Gastroesophageal sphincter (tissue), 4 donors: Measurements from ENCODE around the gene CYTH2. TPM values are rescaled to one million over a fixed set of nuclear protein-coding genes. Genes with fewer than 3 reads are reported as not detected.

Experiments used
- ATAC-seq: fragments of 150-250 bp; one replicate; pipeline ENCODE4 v1.9.1; 2016; ENCODE audit warnings: mild to moderate bottlenecking, moderate library complexity
- H3K27ac ChIP-seq, 4 donors: fragments of 200-600 bp; sonication (generic) in 3 of 4; 1 replicate in 3 of 4; 2 replicates in 1 of 4; pipeline ENCODE4 v1.5.1; 2016 to 2019
- H3K27me3 ChIP-seq: fragments of 200-600 bp; sonication (generic); one replicate; pipeline ENCODE4 v1.5.1; 2019
- H3K36me3 ChIP-seq, 2 donors: fragments of 200-600 bp; sonication (generic); one replicate each; pipeline ENCODE4 v1.5.1; 2019; ENCODE audit warnings: control low read depth in 1 of 2
- H3K4me1 ChIP-seq, 3 donors: fragments of 200-600 bp; sonication (generic); 1 replicate in 2 of 3; 2 replicates in 1 of 3; pipeline ENCODE4 v1.5.1; 2016 to 2019; ENCODE audit warnings: control low read depth in 2 of 3
- H3K4me3 ChIP-seq, 2 donors: fragments of 200-600 bp; sonication (generic); one replicate each; pipeline ENCODE4 v1.5.1; 2019; ENCODE audit warnings: mild to moderate bottlenecking in 1 of 2, moderate library complexity in 1 of 2
- H3K9me3 ChIP-seq, 3 donors: fragments of 200-600 bp; sonication (generic); one replicate each; pipeline ENCODE4 v1.5.1; 2017 to 2019; ENCODE audit warnings: control low read depth in 2 of 3
- CTCF ChIP-seq, 4 experiments: fragments of 200-600 bp in 2 of 4; fragments of 450-650 bp in 2 of 4; sonication (generic) in 1 of 4; IDR thresholded peaks; one replicate each; pipeline ENCODE4 v1.5.1; 2017 to 2019; ENCODE audit warnings: antibody characterized with exemption in 4 of 4, mild to moderate bottlenecking in 2 of 4, moderate library complexity in 2 of 4
- EP300 ChIP-seq: sonication (generic); formaldehyde crosslinking; IDR thresholded peaks from one replicate; pipeline ENCODE4 v1.6.1; 2017; ENCODE audit warnings: antibody characterized with exemption, mild to moderate bottlenecking
- POLR2A ChIP-seq, 2 donors: fragments of 450-650 bp; IDR thresholded peaks; one replicate each; pipeline ENCODE4 v1.6.1; 2017; ENCODE audit warnings: antibody characterized with exemption in 2 of 2, mild to moderate bottlenecking in 2 of 2, moderate library complexity in 1 of 2
- POLR2AphosphoS5 ChIP-seq: sonication (generic); formaldehyde crosslinking; IDR thresholded peaks from one replicate; pipeline ENCODE4 v1.6.1; 2017; ENCODE audit warnings: antibody characterized with exemption
- WGBS, 2 donors: methylation state at CpG; one replicate each; pipeline ENCODE4 v1.1.5; 2018; ENCODE audit warnings: low coverage in 1 of 2; 5-methylcytosine and 5-hydroxymethylcytosine counted together
- total RNA-seq, 4 donors: library from RNA; depleted of rRNA; stranded (reverse); fragments of >200 nt; gene quantifications; one replicate each; pipeline ENCODE4 v1.1.0, GENCODE V29; 2016

CYTH2 gene
- total RNA-seq, 4 donors from 2014 or later, result 28.6 to 56.7 (median 47.0) TPM

GRCh38 chr19:48474084-48474592 is 5.0 kb downstream of the CYTH2 start:
- no peaks in the 10 kb centered on the region for H3K9me3 ChIP-seq
- H3K27ac ChIP-seq, result no peak overlapping the region
- no peak for ATAC-seq
- WGBS, 2 donors, result 84 to 88% methylated on average over 4 to 6 of the region's 16 CpGs
- no peak for TF ChIP-seq POLR2A (IDR thresholded peaks at IDR 0.05)
- TF ChIP-seq CTCF (IDR thresholded peaks at IDR 0.05), result no peak
- TF ChIP-seq POLR2AphosphoS5, result no peak
- TF ChIP-seq EP300, result no peak
- no peaks in the 10 kb centered on the region for H3K27me3 ChIP-seq
- H3K36me3 ChIP-seq, result peaks cover 0 to 91% of the 10 kb centered on the region in 2 donors
- H3K4me3 ChIP-seq, result no peak overlapping the region
- peaks cover 0 to 29% (median 7%) of the 10 kb centered on the region in 3 donors for H3K4me1 ChIP-seq

GRCh38 chr19:48475369-48476068 is 6.3 kb downstream of the CYTH2 start:
- ATAC-seq, result no peak
- Histone ChIP-seq H3K27me3 (no peaks in the 10 kb centered on the region), H3K4me3 (no peak overlapping the region), H3K27ac (no peak overlapping the region), H3K36me3 (peaks cover 0 to 90% of the 10 kb centered on the region in 2 donors), H3K9me3 (no peaks in the 10 kb centered on the region), H3K4me1 (peaks cover 0 to 29% (median 2%) of the 10 kb centered on the region in 3 donors)
- TF ChIP-seq EP300 (no peak), POLR2AphosphoS5 (no peak), CTCF (IDR thresholded peaks at IDR 0.05) (no peak), POLR2A (IDR thresholded peaks at IDR 0.05) (no peak)
- 76 to 97% methylated on average over 4 to 6 of the region's 17 CpGs for WGBS, 2 donors

- TF ChIP-seq EP300, result no peak
- no peak for TF ChIP-seq POLR2A (IDR thresholded peaks at IDR 0.05)
- TF ChIP-seq POLR2AphosphoS5, result no peak
- TF ChIP-seq CTCF (IDR thresholded peaks at IDR 0.05), result no peak
- H3K4me1 ChIP-seq, result peaks cover 0 to 29% (median 3%) of the 10 kb centered on the region in 3 donors
- no peak overlapping the region for H3K27ac ChIP-seq
- H3K36me3 ChIP-seq, result peaks cover 0 to 83% of the 10 kb centered on the region in 2 donors
- 78 to 89% methylated on average over 4 of the region's 9 CpGs for WGBS, 2 donors
- H3K9me3 ChIP-seq, result no peaks in the 10 kb centered on the region
- no peak for ATAC-seq
- H3K27me3 ChIP-seq, result no peaks in the 10 kb centered on the region
- no peak overlapping the region for H3K4me3 ChIP-seq
Observed at GRCh38 chr19:48476176-48476575, 7.0 kb downstream of the CYTH2 start.

GRCh38 chr19:48477067-48477685 is 8.0 kb downstream of the CYTH2 start:
- Histone ChIP-seq H3K4me3 (no peak overlapping the region), H3K27ac (peak overlapping the region in 1 of 4 donors; percentile 36), H3K9me3 (no peaks in the 10 kb centered on the region), H3K4me1 (peaks cover 0 to 29% (median 3%) of the 10 kb centered on the region in 3 donors), H3K27me3 (no peaks in the 10 kb centered on the region), H3K36me3 (peaks cover 0 to 73% of the 10 kb centered on the region in 2 donors)
- 46 to 77% methylated on average over 3 to 4 of the region's 10 CpGs for WGBS, 2 donors
- ATAC-seq, result no peak
- TF ChIP-seq EP300 (no peak), POLR2A (IDR thresholded peaks at IDR 0.05) (no peak), CTCF (IDR thresholded peaks at IDR 0.05) (no peak), POLR2AphosphoS5 (no peak)
